HCT116 (cell line): ENCODE results near the gene CIZ1. TPM values are rescaled to one million over a fixed set of nuclear protein-coding genes. Genes with fewer than 3 reads are reported as not detected.

Source experiments
- ATAC-seq: fragments of 200-7000 bp; cut with Tn5 transposase; 2 replicates; pipeline ENCODE4 v1.9.1; 2020; ENCODE audit warnings: mild to moderate bottlenecking, moderate library complexity
- BruUV-seq: library from RNA; stranded (reverse); fragments of 400-500 nt; replicated peaks from 2 replicates; lab custom pipeline; 2021; lab: Mats Ljungman, UMichigan
- CTCF ChIA-PET: fragments of 300-600 bp; sonication (Branson Sonifier 250); formaldehyde crosslinking; loops from one replicate; lab custom pipeline; 2021; ENCODE audit warnings: antibody characterized with exemption; lab: Charles Lee
- POLR2A ChIA-PET: fragments of 300-600, 350-600 bp; sonication (Branson Sonifier 250); formaldehyde crosslinking; loops from one replicate; lab custom pipeline; 2021; ENCODE audit warnings: antibody characterized with exemption; lab: Charles Lee
- RAD21 ChIA-PET, 2 experiments: fragments of 300-600 bp; sonication (Branson Sonifier 250); formaldehyde crosslinking; loops; one replicate each; lab custom pipeline; 2023; ENCODE audit warnings: low total read pairs in 2 of 2; ENCODE audit not compliant: uncharacterized antibody in 2 of 2, unreplicated experiment in 2 of 2, low non-redundant PET in 1 of 2; lab: Charles Lee
- DNase-seq: peaks from one replicate; pipeline ENCODE4 v3.0.0-alpha.2; 2010; ENCODE audit warnings: low read depth, low spot score
- H2AFZ ChIP-seq: fragments of 200-600 bp; shearing (Covaris generic), sonication (generic); 2 replicates; pipeline ENCODE4 v1.6.1; 2017; ENCODE audit warnings: low read depth, mixed run types, mixed read lengths, antibody characterized with exemption, low read length; ENCODE audit not compliant: poor library complexity, severe bottlenecking
- H3K27ac ChIP-seq: 2 replicates; pipeline ENCODE4 v1.5.1; 2012; ENCODE audit warnings: low read depth, low read length
- H3K27me3 ChIP-seq: fragments of 200-600 bp; sonication (generic); 2 replicates; pipeline ENCODE4 v1.6.1; 2016; ENCODE audit warnings: mixed run types, low read length, mixed read lengths; ENCODE audit not compliant: insufficient read depth
- H3K36me3 ChIP-seq, 2 experiments: fragments of 200-500 bp in 1 of 2; fragments of 200-600 bp in 1 of 2; sonication (Bioruptor generic) in 1 of 2; sonication (generic) in 1 of 2; 2 replicates each; pipeline versions ENCODE4 v1.5.1 to v1.6.1; 2014 to 2016; ENCODE audit warnings: low read length in 2 of 2, inconsistent platforms in 1 of 2, mixed read lengths in 1 of 2, mixed run types in 1 of 2; ENCODE audit not compliant: insufficient read depth in 2 of 2, control insufficient read depth in 1 of 2
- H3K4me1 ChIP-seq, 2 experiments: fragments of 200-600 bp in 1 of 2; sonication (generic) in 1 of 2; 2 replicates each; pipeline versions ENCODE4 v1.5.1 to v1.6.1; 2012 to 2017; ENCODE audit warnings: low read length in 2 of 2, inconsistent platforms in 1 of 2, mild to moderate bottlenecking in 1 of 2, mixed read lengths in 1 of 2, mixed run types in 1 of 2, moderate library complexity in 1 of 2; ENCODE audit not compliant: insufficient read depth in 2 of 2, control insufficient read depth in 1 of 2
- H3K4me2 ChIP-seq: fragments of 200-600 bp; sonication (generic); 2 replicates; pipeline ENCODE4 v1.6.1; 2017; ENCODE audit warnings: mixed run types, low read length, mixed read lengths
- H3K4me3 ChIP-seq, 2 experiments: fragments of 200-600 bp in 1 of 2; sonication (generic) in 1 of 2; replicated peaks in 1 of 2; 2 replicates each; pipeline ENCODE4 v1.5.1; 2011 to 2016; ENCODE audit warnings: low read length in 2 of 2, control low read depth in 1 of 2, low read depth in 1 of 2, mild to moderate bottlenecking in 1 of 2, mixed read lengths in 1 of 2, mixed run types in 1 of 2
- H3K79me2 ChIP-seq: fragments of 200-600 bp; sonication (generic); 2 replicates; pipeline ENCODE4 v1.6.1; 2017; ENCODE audit warnings: mild to moderate bottlenecking, mixed run types, low read length, moderate library complexity, mixed read lengths; ENCODE audit not compliant: insufficient read depth
- H3K9ac ChIP-seq: fragments of 200-600 bp; sonication (generic); 2 replicates; pipeline ENCODE4 v1.6.1; 2016; ENCODE audit warnings: low read length, mixed read lengths
- H3K9me2 ChIP-seq: fragments of 200-600 bp; sonication (generic), shearing (Covaris generic); 2 replicates; pipeline ENCODE4 v1.6.1; 2017; ENCODE audit warnings: mixed run types, mild to moderate bottlenecking, moderate library complexity; ENCODE audit not compliant: insufficient read depth
- H3K9me3 ChIP-seq, 2 experiments: fragments of 200-500 bp in 1 of 2; fragments of 200-600 bp in 1 of 2; sonication (Bioruptor generic) in 1 of 2; sonication (generic) in 1 of 2; 2 replicates each; pipeline ENCODE4 v1.6.1; 2014 to 2017; ENCODE audit warnings: low read length in 2 of 2, mixed read lengths in 2 of 2, inconsistent platforms in 1 of 2, low read depth in 1 of 2, mild to moderate bottlenecking in 1 of 2, mixed run types in 1 of 2, moderate library complexity in 1 of 2; ENCODE audit not compliant: control insufficient read depth in 1 of 2, insufficient read depth in 1 of 2
- H4K20me1 ChIP-seq: fragments of 200-600 bp; sonication (generic), shearing (Covaris generic); 2 replicates; pipeline ENCODE4 v1.6.1; 2017; ENCODE audit warnings: mixed run types, mild to moderate bottlenecking, moderate library complexity; ENCODE audit not compliant: insufficient read depth
- CEBPB ChIP-seq: IDR thresholded peaks from 2 replicates; pipeline ENCODE4 v1.6.1; 2012; ENCODE audit warnings: low read depth
- EGR1 ChIP-seq: IDR thresholded peaks from 2 replicates; pipeline ENCODE4 v1.6.1; 2012; ENCODE audit warnings: low read depth
- EZH2phosphoT487 ChIP-seq: fragments of 200-600 bp; IDR thresholded peaks from 2 replicates; pipeline ENCODE4 v1.6.1; 2018; ENCODE audit warnings: antibody characterized with exemption, borderline replicate concordance
- JUND ChIP-seq: IDR thresholded peaks from 2 replicates; pipeline ENCODE4 v1.6.1; 2012
- SRF ChIP-seq: IDR thresholded peaks from 2 replicates; pipeline ENCODE4 v1.6.1; 2012; ENCODE audit warnings: low read depth
- TCF7L2 ChIP-seq: IDR thresholded peaks from 2 replicates; pipeline ENCODE4 v1.7.0; 2011; ENCODE audit warnings: borderline replicate concordance, inconsistent platforms; ENCODE audit not compliant: insufficient read depth, insufficient read length; ENCODE audit errors: extremely low read depth
- YY1 ChIP-seq: IDR thresholded peaks from 2 replicates; pipeline ENCODE4 v1.6.1; 2011; ENCODE audit warnings: low read length, low read depth, moderate library complexity, mild to moderate bottlenecking; ENCODE audit not compliant: insufficient replicate concordance; ENCODE audit errors: extremely low read depth
- intact Hi-C: fragments of 100-400 bp; cut with micrococcal nuclease; formaldehyde crosslinking; loops from 2 replicates; pipeline ENCODE4 v1.10.0; 2022
- total RNA-seq: library from RNA; stranded (reverse); gene quantifications from one replicate; pipeline ENCODE4 v1.2.1, GENCODE V29; 2021; ENCODE audit not compliant: unreplicated experiment
- TF ChIP-seq, protein P1 (sequence below): IDR thresholded peaks from 2 replicates; pipeline ENCODE4 v1.6.1; 2012

The CIZ1 gene
- total RNA-seq, 1 experiment from 2014 or later = 144 TPM

DNA sequence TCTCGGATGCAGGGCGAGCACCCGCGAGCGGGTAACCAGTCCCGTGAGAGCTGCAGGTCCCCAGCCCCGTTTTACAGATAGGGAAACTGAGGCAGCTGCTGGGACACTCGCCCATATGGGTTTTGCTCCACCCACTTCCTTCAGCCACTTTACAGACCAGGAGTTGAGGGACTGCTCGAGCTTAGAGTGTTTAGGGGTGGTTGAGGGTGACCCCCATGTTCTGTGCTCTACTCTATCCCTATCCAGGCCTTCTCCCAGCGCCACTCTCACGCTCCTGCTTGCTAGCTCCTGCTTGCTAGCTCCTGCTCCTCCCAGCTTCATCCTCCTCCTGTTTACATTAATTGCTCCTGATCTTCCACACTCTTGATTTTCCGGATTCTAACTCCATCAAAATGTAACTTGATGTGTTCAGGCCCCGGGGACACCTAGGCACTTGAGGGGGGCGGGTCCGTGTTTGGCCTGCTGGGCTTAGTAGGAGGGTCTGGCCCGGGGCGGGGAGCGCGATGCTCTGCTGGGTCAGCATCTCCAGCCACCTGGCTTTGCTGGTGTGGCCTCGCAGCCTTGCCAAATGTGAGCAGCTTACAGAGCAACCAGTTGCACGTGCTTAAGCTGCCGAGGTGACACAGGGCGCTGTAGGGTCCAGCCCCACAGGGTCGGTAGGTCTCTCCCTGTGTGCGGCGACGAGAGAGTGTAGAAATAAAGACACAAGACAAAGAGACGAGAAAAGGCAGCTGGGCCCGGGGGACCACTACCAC lies 62.4 kb downstream of the CIZ1 start:
- intact Hi-C loops = no loop called here
- Histone ChIP-seq H4K20me1 (peaks cover 9% of the 10 kb centered on the region; the same call in 1 of the 2 replicates), H3K4me3 (peak overlapping the region; percentile 90 to 92), H3K4me1 (peaks cover 9 to 31% of the 10 kb centered on the region in 2 experiments), H2AFZ (no peak overlapping the region), H3K9me2 (no peaks in the 10 kb centered on the region), H3K9me3 (peaks cover 4 to 6% of the 10 kb centered on the region in 2 experiments; a peak in 2 of 4 replicates), H3K27me3 (peaks cover 3% of the 10 kb centered on the region; the same call in 1 of the 2 replicates)
- POLR2A ChIA-PET = interaction anchor here (0.6 to 0.9 kb wide), 2 partner anchors 13 to 160 kb away, joined by 3 read pairs; no protein-coding TSS in a partner anchor
- no peak for ATAC-seq
- RAD21 ChIA-PET = no interaction called here
- no peak for TF ChIP-seq YY1
- no peak for TF ChIP-seq CEBPB
- TF ChIP-seq TCF7L2 = no peak
- no peak for TF ChIP-seq JUND
- no peak for TF ChIP-seq EZH2phosphoT487
- TF ChIP-seq, protein P1, sequence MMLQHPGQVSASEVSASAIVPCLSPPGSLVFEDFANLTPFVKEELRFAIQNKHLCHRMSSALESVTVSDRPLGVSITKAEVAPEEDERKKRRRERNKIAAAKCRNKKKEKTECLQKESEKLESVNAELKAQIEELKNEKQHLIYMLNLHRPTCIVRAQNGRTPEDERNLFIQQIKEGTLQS = no peak
- no peak for TF ChIP-seq SRF
- no peak for TF ChIP-seq EGR1
- TF ChIP-seq, all 23 proteins: peak for 0
- BruUV-seq = TSS peak; percentile 95
- H3K27ac ChIP-seq = peak overlapping the region; percentile 99
- H3K79me2 ChIP-seq = peaks cover 34% of the 10 kb centered on the region
- peak overlapping the region; percentile 92 for H3K9ac ChIP-seq
- no peak for DNase-seq
- CTCF ChIA-PET = interaction anchor here (1.0 to 1.7 kb wide), 2 partner anchors 11 to 30 kb away, joined by 3 to 14 read pairs; no protein-coding TSS in a partner anchor
- peaks cover 0 to 10% of the 10 kb centered on the region in 2 experiments; a peak in 1 of 4 replicates for H3K36me3 ChIP-seq
- H3K4me2 ChIP-seq = peak overlapping the region; percentile 91
